Measurements from ENCODE around the gene IRAK2.
"Not testable (repeated sequence)": the region's sequence is repeated elsewhere in the genome, so short reads cannot be mapped to it uniquely, and the experiment has no call there.

The IRAK2 gene

GRCh38 chr3:10162185-10162584 lies 2.5 kb upstream of the IRAK2 start:
- DNase-seq, result no peak

GRCh38 chr3:10164201-10164545 lies 546 bp upstream of the IRAK2 start:
- DNase-seq, result not testable (repeated sequence)

- no peak for DNase-seq
These were observed 1.5 kb downstream of the IRAK2 start for GRCh38 chr3:10166213-10166604.

- DNase-seq, result no peak
These were observed 4.3 kb downstream of the IRAK2 start for GRCh38 chr3:10169000-10169496.

GRCh38 chr3:10170915-10171478 lies 6.3 kb downstream of the IRAK2 start:
- no peak for DNase-seq

GRCh38 chr3:10173095-10173925 lies 8.6 kb downstream of the IRAK2 start:
- DNase-seq, result no peak

- no peak for DNase-seq
These were observed 9.3 kb downstream of the IRAK2 start for GRCh38 chr3:10173926-10174435.

GRCh38 chr3:10175334-10175733 lies 10.6 kb downstream of the IRAK2 start:
- DNase-seq, result not testable (repeated sequence)

- DNase-seq, result not testable (repeated sequence)
These were observed 11.4 kb downstream of the IRAK2 start for GRCh38 chr3:10176150-10176549.

- DNase-seq, result no peak
These were observed 13.0 kb downstream of the IRAK2 start for GRCh38 chr3:10177737-10178136.

GRCh38 chr3:10178892-10179291 lies 14.2 kb downstream of the IRAK2 start:
- no peak for DNase-seq

GRCh38 chr3:10180289-10180688 lies 15.6 kb downstream of the IRAK2 start:
- DNase-seq, result no peak

- DNase-seq, result no peak
These were observed 16.1 kb downstream of the IRAK2 start for GRCh38 chr3:10180738-10181295.

GRCh38 chr3:10182950-10183349 lies 18.2 kb downstream of the IRAK2 start:
- DNase-seq, result no peak

GRCh38 chr3:10184250-10184649 lies 19.5 kb downstream of the IRAK2 start:
- no peak for DNase-seq

GRCh38 chr3:10185804-10186762 lies 21.4 kb downstream of the IRAK2 start:
- DNase-seq, result no peak

GRCh38 chr3:10187290-10187876 lies 22.7 kb downstream of the IRAK2 start:
- DNase-seq, result no peak

GRCh38 chr3:10187944-10188343 lies 23.2 kb downstream of the IRAK2 start:
- DNase-seq, result no peak

GRCh38 chr3:10188804-10189556 lies 24.3 kb downstream of the IRAK2 start:
- DNase-seq, result no peak

- DNase-seq, result peak in 1 of 2 donors; percentile 43
These were observed 25.0 kb downstream of the IRAK2 start for GRCh38 chr3:10189557-10190354.

Measured in activated CD4-positive, alpha-beta T cell treated with anti-CD3 and anti-CD28 coated beads for 4 hours (primary cell).